ENCODE results near the gene SHBG.
"Not testable (repeated sequence)": the region's sequence is repeated elsewhere in the genome, so short reads cannot be mapped to it uniquely, and the experiment has no call there.

SHBG gene

GRCh38 chr17:7611635-7612293, 18.2 kb upstream of the SHBG start:
- DNase-seq (ENCODE audit: low read depth), result no peak

DNA sequence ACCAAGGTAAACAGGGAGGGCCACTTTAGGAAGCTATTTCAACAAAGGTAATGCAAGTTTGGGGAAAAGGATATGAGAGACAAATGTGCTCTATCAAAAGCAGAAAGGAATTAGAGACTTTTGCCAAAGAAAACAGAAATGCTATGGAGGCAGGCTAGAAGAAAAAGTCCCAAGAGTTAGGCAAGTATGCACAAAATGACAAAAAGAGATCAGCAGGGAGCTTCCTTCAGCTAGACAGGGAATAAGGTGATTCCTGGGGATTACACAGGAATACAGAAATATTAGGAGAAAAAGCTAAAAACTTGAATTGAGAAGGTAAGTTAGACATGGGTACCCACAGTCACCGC, 17.7 kb upstream of the SHBG start:
- DNase-seq (ENCODE audit: low read depth), result no peak

GRCh38 chr17:7613769-7614424, 16.0 kb upstream of the SHBG start:
- no peak for DNase-seq (ENCODE audit: low read depth)

DNA sequence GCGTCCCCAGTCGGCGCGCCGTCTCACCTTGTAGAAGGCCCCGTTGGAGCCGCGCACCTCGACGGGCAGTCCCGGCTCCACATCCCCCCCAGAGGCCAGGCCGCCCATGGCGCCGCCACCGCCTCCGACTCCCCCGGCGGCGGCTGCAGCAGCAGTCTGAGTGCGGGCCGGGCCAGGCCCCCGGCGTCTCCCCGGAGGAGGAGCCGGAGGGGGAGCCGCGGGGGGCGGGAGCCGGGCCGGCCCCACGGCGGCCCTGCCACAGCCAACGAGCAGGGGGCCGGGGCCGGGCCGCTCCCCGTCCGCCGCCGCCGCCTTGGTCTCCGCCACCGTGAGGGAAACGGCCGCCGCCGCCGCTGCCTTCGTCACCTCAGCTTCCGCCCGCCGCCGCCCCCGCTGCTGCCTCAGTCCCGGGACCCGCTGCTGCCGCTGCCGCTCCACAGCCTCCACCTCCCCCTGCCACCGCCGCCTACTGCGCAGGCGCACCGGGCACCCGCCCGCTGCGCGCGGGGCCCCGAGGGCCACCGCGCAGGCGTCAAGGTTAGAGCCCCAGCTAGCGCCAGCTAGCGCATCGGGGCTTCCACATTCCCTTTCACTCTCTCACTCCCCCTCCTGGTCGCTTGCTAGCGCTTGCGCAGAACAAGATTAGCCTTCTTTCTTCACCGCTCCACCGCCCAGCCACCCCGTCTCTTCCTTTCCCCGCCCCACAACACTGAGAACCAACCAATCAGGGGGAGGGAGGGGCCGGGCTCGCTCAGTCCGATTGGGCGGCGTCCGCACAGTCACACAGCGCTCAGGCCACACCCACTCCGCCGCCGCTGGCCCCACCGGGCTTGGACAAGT, 15.3 kb upstream of the SHBG start, which contains the start of gene FXR2:
Gene FXR2, minus strand, starts transcription at position 473 of the 840 bp plus-strand sequence. Its CDS starts 365 bp downstream, at position 108.
- DNase-seq (ENCODE audit: low read depth), result peak; percentile 98

DNA sequence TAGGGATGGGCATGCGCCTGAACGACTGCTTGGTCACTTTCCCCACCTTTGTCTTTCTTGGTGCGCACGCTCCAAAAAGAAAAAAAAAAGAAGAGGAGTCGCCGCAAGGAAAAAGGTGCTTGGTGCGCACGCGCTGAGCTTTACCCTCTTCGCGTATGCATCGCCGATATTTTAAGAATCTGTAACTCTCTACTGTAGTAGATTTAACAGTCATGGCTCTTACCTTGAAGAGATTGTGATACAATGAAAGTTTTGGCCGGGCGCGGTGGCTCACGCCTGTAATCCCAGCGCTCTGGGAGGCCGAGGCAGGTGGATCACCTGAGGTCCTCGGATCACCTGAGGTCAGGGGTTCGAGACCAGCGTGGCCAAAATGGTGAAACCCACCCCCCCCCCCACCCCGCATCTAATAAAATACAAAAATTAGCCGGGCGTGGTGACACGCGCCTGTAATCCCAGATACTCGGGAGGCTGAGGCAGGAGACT, 14.6 kb upstream of the SHBG start:
- DNase-seq (ENCODE audit: low read depth), result no peak

- no peak for DNase-seq (ENCODE audit: low read depth)
Observed at GRCh38 chr17:7618608-7619007, 11.3 kb upstream of the SHBG start.

- no peak for DNase-seq (ENCODE audit: low read depth)
Observed at GRCh38 chr17:7620835-7621234, 9.1 kb upstream of the SHBG start.

- no peak for DNase-seq (ENCODE audit: low read depth)
Observed at GRCh38 chr17:7623661-7624060, 6.3 kb upstream of the SHBG start.

DNA sequence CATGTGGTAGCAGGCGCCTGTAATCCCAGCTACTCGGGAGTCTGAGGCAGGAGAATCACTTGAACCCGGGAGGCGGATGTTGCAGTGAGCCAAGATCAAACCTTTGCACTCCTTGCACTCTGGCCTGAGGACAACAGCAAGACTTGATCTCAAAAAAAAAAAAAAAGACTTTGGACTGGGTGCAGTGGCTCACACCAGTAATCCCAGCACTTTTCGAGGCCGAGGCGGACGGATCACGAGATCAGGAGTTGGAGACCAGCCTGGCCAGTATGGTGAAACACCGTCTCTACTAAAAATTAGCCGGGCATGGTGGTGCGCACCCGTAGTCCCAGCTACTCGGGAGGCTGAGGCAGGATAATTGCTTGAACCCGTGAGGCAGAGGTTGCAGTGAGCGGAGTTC, 4.2 kb upstream of the SHBG start:
- not testable (repeated sequence) for DNase-seq (ENCODE audit: low read depth)

DNA sequence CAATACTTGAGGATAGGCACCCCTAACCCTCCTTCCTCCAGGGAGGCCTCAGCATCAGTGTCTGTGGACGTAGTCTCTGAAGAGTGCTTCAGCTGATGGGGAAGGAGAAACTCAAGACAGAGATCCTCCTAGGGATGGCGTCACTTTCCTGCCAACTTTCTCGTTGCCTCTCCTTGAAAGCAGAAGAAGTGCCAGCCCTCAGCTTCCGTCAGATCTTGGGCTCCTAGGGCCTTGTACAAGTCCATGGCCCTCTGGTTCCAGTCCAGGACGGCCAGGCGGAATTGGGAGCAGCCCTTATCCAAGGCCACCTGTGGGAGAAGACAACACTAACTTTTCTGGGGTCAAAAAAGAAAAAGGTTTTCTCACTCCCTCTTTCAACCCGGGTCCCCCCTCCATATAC, 3.6 kb upstream of the SHBG start:
- no peak for DNase-seq (ENCODE audit: low read depth)

GRCh38 chr17:7626956-7627249, 3.0 kb upstream of the SHBG start:
- no peak for DNase-seq (ENCODE audit: low read depth)

GRCh38 chr17:7627250-7628121, 2.4 kb upstream of the SHBG start, which contains the start of gene SAT2:
Gene SAT2 (minus strand): TSS chr17:7627821. CDS start chr17:7627635, 186 bp downstream.
- peak; percentile 70 for DNase-seq (ENCODE audit: low read depth)

DNA sequence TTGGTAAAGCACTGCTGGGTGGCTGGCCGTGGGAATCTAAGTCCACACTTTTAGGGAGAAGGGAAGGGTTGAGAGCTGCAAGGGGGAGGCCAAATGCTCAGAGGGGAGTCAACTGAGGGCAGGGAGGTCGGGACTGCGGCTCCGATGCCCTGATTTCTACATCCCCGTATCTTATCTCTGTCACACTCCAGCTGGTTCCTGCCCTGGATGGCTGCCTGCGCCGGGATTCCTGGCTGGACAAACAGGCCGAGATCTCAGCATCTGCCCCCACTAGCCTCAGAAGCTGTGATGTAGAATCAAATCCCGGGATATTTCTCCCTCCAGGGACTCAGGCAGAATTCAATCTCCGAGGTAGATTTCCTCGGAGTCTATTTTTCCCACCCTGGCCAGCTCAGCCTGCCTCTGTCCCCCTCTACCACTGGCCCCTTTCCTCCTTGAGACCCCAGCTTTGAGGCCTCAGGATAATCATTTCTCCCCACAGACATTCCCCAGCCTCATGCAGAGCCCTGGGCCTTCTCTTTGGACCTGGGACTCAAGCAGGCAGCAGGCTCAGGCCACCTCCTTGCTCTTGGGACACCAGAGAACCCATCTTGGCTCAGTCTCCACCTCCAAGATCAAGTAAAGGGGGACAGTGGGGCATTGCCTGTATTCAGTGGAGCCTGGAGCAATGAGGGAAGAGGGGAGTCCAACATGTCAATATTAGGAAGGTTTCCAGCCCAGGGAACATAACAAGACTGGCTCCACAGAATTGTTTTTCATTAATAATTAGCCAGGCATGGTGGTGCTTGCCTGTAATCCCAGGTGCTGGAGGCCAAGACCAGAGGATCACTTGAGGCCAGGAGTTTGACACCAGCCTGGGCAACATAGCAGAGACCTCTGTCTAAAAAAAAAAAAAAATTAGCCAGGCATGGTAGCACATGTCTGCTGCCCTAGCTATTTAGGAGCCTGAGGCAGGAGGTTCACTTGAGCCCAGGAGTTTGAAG, 1.8 kb downstream of the SHBG start:
- no peak for DNase-seq (ENCODE audit: low read depth)

DNA sequence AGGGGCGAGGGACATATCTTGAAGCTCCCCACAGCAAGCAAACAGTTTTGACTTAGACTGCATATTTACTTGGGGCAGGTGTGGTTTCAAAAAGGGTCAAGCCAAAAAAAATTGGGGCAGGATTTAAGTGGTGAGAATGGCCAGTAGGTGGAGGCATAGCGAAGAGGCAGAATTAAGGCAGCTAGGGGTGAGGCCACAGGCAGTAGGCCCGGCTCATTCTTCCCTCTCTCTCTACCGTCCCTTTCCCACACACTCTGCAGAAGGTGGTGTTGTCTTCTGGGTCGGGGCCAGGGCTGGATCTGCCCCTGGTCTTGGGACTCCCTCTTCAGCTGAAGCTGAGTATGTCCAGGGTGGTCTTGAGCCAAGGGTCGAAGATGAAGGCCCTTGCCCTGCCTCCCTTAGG, 2.6 kb downstream of the SHBG start:
- DNase-seq (ENCODE audit: low read depth), result no peak

DNA sequence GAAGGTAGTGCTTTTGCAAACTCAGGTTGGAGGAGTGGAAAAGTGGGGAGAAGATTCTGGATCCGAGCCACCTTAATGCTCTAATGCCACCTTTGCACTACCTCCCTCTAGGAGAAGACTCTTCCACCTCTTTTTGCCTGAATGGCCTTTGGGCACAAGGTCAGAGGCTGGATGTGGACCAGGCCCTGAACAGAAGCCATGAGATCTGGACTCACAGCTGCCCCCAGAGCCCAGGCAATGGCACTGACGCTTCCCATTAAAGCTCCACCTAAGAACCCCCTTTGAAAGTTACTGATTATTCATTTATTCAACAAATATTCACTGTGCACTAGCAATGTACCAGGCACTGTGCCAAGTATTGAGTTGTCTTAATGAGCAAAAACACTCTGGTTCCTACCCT, 3.2 kb downstream of the SHBG start:
- no peak for DNase-seq (ENCODE audit: low read depth)

DNA sequence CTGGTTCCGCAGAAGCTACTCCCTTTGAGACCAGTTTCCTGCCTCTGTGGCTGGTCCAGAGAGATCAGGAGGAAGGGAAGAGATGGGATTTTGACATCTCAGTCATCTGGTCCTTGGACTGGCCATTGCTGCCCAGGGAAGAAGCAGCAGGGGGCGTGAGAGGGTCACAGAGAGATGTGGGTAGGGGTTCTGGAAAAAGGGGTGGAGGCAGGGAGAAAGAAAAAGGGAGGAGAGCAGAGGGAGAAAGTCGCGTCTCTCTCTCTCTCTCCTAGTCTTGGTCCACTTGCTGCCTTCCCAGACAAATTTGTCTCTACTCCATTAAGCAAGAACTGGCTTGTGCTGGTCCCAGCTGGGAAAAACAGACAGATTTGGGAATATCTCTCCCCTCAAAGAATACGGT, 4.4 kb downstream of the SHBG start:
- DNase-seq (ENCODE audit: low read depth), result no peak

DNA sequence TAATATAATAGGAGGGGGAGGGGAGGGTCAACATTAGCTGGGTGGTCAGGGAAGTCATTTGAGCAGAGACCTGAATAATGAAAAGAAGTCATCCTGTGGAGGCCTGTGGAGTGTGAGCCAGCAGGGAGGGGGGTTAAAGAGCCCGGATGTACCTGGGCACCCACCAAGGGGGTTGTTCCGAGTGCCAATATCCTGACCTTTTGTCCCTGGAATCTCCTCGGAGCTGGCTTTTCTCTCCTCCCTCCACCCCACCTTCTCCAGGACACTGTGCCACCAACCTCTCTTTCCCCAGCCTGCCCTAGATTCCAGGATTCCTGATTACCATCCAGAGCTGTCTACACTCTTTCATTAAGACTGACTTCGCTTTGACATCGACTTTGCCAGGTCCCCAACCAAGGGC, 6.2 kb downstream of the SHBG start:
- DNase-seq (ENCODE audit: low read depth), result no peak

DNA sequence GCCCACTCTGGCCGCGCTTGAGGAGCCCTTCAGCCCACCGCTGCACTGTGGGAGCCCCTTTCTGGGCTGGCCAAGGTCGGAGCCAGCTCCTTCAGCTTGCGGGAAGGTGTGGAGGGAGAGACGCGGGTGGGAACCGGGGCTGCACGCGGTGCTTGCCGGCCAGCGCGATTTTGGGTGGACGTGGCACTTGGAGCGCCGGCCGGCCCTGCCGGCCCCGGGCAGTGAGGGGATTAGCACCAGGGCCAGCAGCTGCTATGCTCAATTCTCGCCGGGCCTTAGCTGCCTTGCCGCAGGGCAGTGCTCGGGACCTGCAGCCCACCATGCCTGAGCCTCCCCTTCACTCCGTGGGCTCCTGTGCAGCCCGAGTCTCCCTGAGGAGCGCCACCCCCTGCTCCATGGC, 10.8 kb downstream of the SHBG start:
- no peak for DNase-seq (ENCODE audit: low read depth)

DNA sequence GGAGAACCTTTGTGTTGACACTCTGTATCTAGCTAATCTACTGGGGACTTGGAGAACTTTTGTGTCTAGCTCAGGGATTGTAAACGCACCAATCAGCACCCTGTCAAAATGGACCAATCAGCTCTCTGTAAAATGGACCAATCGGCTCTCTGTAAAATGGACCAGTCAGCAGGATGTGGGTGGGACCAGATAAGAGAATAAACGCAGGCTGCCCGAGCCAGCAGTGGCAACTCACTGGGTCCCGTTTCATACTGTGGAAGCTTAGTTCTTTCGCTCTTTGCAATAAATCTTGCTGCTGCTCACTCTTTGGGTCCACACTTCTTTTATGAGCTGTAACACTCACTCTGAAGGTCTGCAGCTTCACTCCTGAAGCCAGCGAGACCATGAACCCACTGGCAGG, 11.7 kb downstream of the SHBG start:
- DNase-seq (ENCODE audit: low read depth), result not testable (repeated sequence)

DNA sequence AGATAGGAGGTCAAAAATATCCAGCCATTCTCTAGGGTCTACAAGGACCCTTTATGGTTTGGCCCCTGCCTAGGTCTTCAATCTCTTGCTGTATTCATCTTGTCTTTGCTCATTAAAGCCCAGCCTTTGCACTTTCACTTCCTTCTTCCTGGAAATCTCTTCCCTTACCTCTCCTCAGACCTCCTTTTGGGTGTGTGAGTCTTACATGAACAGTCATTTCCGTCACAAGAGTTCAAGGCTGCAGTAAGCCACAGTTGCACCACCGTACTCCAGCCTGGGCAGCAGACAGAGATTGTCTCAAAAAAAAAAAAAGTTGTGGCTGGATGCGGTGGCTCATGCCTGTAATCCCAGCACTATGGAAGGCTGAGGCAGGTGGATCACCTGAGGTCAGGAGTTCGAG, 14.8 kb downstream of the SHBG start:
- DNase-seq (ENCODE audit: low read depth), result no peak

DNA sequence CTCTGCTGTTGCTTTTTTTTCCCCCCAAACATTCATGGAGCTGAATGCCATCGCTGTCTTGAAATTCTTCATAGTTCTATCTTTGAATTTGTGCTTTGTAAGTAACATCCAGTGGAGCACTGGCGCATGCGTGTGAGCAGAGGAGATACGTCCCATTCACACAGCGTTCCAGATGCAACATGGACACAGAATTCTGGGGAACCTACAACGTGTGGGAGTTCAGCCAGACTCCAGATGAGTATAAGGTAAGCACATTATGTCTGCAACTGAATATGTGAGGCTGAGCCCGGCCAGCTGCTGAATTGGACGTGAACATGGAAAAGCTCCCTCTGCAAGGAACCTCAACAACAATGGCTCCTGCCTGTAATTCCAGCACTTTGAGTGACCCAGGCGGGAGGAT, 16.5 kb downstream of the SHBG start:
- no peak for DNase-seq (ENCODE audit: low read depth)

Data from stimulated activated CD8-positive, alpha-beta memory T cell treated with anti-CD3 and anti-CD28 coated beads, Interleukin-7, amount 100 ng/mL, for 24 hours (primary cell).